Ammon's horn (tissue), 1 donor: ENCODE results near the gene GPR108.

ENCODE experiments used
- DNase-seq: peaks from one replicate; pipeline ENCODE4 v3.0.0-alpha.2; 2016; ENCODE audit warnings: low spot score

GPR108 gene

GRCh38 chr19:6707011-6707657, 30.2 kb downstream of the GPR108 start:
- DNase-seq, result no peak

- no peak for DNase-seq
Observed at GRCh38 chr19:6706633-6706958, 30.8 kb downstream of the GPR108 start.

GRCh38 chr19:6705931-6706632, 31.3 kb downstream of the GPR108 start:
- no peak for DNase-seq

GRCh38 chr19:6700586-6701316, 36.6 kb downstream of the GPR108 start:
- no peak for DNase-seq

- no peak for DNase-seq
Observed at GRCh38 chr19:6699935-6700334, 37.4 kb downstream of the GPR108 start.

- no peak for DNase-seq
Observed at GRCh38 chr19:6697291-6697690, 40.1 kb downstream of the GPR108 start.

GRCh38 chr19:6696239-6696820, 41.0 kb downstream of the GPR108 start:
- DNase-seq, result no peak

- no peak for DNase-seq
Observed at GRCh38 chr19:6694147-6694815, 43.1 kb downstream of the GPR108 start.

- no peak for DNase-seq
Observed at GRCh38 chr19:6693681-6694080, 43.7 kb downstream of the GPR108 start.

GRCh38 chr19:6693056-6693471, 44.3 kb downstream of the GPR108 start:
- DNase-seq, result no peak

GRCh38 chr19:6692027-6692426, 45.4 kb downstream of the GPR108 start:
- no peak for DNase-seq

GRCh38 chr19:6691342-6691741, 46.0 kb downstream of the GPR108 start:
- DNase-seq, result no peak

GRCh38 chr19:6690160-6690885, 47.1 kb downstream of the GPR108 start:
- DNase-seq, result no peak

GRCh38 chr19:6687114-6687513, 50.3 kb downstream of the GPR108 start:
- DNase-seq, result no peak

- DNase-seq, result no peak
Observed at GRCh38 chr19:6686628-6686975, 50.8 kb downstream of the GPR108 start.

GRCh38 chr19:6685962-6686627, 51.3 kb downstream of the GPR108 start:
- no peak for DNase-seq

- DNase-seq, result no peak
Observed at GRCh38 chr19:6685482-6685881, 51.9 kb downstream of the GPR108 start.

GRCh38 chr19:6683971-6684370, 53.4 kb downstream of the GPR108 start:
- DNase-seq, result no peak

GRCh38 chr19:6682607-6683128, 54.7 kb downstream of the GPR108 start:
- DNase-seq, result no peak

- no peak for DNase-seq
Observed at GRCh38 chr19:6680141-6680540, 57.2 kb downstream of the GPR108 start.
